ENCODE data around the gene OOSP1.
"Not testable (repeated sequence)": the region's sequence is repeated elsewhere in the genome, so short reads cannot be mapped to it uniquely, and the experiment has no call there.

Gene OOSP1, protein sequence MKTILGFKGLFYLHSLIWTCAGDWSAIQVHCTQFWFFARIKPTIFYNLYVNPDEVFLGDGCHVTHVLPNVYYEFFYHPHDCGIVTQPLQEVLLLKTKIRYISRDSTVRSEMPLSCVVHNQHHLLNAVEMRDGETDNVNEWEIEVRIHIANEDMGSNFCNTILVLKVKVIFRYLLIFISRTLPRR

GRCh38 chr11:59938132-59938531 is at the start of gene OOSP1:
TSS of gene OOSP1 (plus strand) at chr11:59938432. CDS start at chr11:59938455, 23 bp downstream.
- no peak for DNase-seq

DNA sequence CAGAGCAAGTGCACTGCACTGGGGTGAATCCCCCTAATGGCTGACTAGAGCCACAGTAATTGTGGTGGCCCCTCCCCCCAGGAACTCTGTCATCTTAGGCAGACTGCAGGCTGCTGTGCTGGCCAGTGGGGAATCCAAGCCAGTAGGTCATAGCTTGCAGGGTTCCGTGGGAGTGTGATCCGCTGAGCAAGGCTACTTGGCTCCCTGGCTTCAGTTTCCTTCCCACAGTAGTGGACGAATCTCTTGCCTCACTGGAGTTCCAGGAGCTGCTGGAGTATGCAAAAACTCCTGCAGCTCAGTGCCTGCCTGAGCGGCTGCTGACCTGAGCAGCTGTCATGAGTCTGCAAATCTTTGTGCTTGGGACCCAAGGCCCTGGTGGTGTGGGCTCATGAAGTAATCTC is 46.5 kb upstream of the OOSP1 start:
- DNase-seq: no peak

- DNase-seq: no peak
These were observed 43.6 kb upstream of the OOSP1 start for GRCh38 chr11:59894616-59895015.

DNA sequence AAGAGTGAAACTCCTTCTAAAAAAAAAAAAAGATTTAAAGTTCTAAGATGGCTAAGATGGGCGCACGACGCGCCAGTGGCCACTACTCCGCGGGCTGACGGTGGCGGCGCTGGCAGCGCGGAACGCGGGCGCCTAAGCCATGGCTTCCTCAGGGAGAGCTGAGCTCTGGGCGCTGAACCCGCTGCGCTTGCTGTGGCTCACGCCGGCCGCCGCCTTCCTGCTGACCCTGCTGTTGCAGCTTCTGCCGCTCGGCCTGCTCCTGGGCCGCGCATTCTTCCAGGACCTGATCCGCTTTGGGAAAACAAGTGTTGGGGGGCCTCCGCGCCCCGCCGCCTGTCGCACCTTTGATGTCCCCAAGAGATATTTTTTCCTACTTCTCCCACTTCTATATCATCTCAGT is 40.2 kb upstream of the OOSP1 start:
- DNase-seq: no peak

GRCh38 chr11:59898650-59899049 is 39.6 kb upstream of the OOSP1 start:
- DNase-seq: no peak

GRCh38 chr11:59899532-59899931 is 38.7 kb upstream of the OOSP1 start:
- DNase-seq: no peak

GRCh38 chr11:59900366-59901126 is 37.7 kb upstream of the OOSP1 start:
- DNase-seq: no peak

DNA sequence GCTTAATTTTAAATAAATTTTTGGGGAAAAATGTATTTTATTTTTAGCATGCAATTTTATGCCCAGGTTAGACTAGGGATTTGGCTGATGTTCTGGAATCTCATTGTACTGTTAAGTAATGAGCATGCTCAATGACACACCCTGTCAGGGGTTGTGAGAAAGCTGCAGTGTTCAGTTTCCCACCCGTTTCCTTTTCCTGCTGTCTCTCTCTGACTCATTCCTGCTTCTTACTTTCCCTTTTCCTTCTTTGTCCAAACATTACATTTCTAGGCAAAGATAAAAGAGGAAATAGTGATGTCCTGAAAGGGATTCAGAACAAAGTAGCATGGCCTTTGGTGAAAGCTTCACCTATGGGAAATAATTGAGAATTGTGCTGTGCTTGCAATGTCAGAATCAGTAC is 36.9 kb upstream of the OOSP1 start:
- no peak for DNase-seq

DNA sequence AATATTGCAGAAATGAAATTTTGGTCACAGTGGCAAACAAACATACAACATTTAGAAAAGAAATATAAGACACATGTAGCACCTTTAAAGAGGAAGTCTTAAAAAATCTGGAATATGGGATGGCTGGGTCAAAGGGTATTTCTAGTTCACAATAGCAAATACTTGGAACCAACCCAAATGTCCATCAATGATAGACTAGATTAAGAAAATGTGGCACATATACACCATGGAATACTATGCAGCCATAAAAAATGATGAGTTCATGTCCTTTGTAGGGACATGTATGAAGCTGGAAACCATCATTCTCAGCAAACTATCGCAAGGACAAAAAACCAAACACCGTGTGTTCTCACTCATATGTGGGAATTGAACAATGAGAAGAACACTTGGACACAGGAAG is 34.7 kb upstream of the OOSP1 start:
- not testable (repeated sequence) for DNase-seq

DNA sequence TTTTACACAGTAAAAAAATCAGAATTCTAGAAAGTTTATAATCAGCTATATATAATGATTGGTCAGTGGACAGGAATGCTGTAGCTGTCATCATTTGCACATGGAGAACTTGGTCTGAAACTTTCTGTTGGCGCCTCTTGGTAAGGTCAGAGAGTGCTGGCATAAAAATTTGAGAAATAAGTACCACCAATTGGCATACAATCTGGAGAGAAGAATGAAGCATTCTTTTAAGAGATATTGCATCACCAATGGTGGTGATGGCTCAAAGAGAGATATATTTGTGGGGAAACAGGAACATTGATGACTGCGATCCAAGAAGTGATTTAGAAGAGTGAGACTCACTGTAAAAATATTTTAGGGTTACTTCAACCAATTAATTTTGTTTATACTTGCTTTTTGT is 19.8 kb upstream of the OOSP1 start:
- DNase-seq: no peak

DNA sequence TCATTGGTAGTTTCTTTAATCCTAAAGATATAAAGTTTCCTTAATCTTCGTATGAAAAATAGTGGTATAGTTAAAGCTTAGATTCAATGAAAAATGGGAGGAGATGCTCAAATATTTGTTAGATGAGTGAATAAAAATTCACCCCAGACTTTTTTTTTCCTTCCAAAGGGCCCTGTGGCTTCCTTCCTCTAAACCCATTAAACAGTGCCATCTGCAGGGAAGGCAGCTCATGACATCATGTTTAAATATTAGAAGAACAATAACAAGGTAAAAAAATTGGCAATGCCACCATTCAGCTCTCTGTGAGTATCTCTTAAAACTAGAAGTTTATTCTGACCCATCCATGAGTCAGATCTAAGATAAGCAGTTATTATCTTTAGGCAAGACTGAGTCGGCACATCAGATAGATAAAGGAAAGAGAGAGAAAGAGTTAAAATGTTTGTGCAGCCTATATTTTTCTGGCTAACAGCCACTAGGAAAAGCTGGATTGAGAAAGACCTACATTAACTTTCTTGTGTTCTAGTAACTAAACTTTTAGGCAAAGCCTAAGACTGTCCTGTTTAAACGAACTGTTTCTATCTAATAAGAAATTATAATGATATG is 19.1 kb upstream of the OOSP1 start:
- no peak for DNase-seq

GRCh38 chr11:59923813-59924212 is 14.4 kb upstream of the OOSP1 start:
- no peak for DNase-seq

- DNase-seq: no peak
These were observed 6.5 kb upstream of the OOSP1 start for GRCh38 chr11:59931688-59932087.

GRCh38 chr11:59938718-59939117 is 486 bp downstream of the OOSP1 start:
- no peak for DNase-seq

DNA sequence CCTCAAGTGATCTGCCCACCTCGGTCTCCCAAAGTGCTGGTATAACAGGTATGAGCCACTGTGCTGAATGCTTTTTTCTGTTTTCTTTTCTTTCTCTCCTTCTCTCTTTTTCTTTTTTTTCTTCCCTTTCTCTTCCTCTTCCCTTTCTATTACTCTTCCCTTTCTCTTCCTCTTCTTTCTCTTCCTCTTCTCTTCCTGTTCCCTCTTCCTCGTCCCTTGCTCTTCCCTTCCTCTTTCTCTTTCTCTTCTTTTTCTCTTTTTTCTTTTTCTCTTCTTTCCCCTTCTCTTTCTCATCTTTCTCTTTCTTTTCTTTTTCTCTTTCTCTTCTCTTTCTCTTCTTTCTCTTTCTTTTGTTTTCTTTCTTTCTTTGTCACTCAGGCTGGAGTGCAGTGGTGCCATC is 1.2 kb downstream of the OOSP1 start:
- DNase-seq: no peak

DNA sequence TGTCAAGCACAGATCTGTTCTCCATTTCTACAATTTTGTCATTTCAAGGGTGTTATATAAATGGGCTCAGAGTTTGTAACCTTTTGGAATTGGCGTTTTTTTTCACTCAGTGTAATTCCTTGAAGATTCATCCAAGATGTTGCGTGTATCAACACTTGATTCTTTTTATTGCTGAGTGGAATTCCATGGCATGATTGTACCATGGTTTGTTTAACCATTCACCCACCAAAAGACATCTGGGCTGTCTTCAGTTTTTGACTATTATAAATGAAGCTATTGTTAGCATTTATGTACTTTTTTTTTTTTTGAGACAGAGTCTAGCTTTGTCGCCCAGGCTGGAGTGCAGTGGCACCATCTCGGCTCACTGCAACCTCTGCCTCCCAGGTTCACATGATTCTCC is 2.9 kb downstream of the OOSP1 start:
- DNase-seq: no peak

DNA sequence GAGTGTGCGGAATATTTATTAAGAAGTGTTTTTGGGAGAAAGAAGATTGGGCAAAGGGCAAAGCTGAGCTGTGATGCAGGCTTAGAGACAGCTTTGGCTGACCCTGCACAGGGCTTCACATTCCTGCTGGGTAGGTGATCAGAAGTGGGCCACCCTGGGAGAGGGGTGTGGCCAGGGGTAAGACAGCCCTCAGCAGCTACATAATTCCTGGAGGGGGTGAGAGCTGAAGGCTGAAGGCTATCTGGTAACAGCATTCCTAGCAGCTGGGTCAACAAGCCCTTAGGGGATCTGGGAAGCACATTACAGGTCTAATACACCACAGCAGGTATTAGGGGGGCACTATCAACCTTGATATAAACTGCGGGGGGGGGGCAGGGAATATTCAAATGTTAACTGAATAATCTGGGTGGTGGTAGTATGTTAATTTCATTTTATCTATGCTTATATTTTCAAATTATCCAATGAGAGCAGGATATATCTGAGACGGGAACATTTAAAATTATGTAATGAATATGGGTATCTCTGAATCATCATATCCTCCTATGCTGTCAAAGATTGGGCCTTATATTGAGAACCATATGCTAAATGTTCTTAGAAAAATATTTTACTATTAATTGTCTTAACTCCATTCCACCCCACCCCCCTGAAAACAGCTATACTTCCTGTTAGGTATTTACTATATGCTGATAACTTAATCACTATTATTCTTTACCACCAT is 5.9 kb downstream of the OOSP1 start:
- no peak for DNase-seq

- DNase-seq: no peak
These were observed 6.5 kb downstream of the OOSP1 start for GRCh38 chr11:59944720-59945119.

GRCh38 chr11:59953463-59954218 is 15.4 kb downstream of the OOSP1 start:
- no peak for DNase-seq

DNA sequence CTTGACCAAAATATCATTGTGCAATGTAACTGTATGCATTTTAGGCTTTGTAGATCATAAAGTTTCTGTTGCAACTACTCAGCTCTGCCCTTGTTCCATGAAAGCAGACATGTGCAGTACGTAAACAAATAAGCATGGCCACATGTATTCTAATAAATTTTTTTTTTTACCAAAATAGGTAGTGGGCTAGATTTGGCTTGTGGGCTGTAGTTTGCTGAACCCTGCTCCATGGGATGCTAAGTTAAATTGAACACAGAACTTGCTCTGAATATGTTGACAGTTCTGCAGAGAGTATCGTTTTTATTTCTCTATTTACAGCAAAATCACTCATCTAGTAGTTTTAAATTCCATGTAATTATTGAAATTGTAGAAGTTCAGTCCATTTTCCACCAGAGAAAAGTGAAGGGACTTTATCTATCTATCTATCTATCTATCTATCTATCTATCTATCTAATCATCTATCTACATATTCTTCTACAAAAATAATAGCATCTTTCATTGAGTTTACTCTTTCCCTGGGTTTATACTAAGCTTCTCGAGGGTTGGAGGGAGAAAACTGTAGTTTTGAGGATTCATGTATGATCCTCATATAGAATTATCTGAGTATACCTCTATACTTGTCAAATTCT is 16.1 kb downstream of the OOSP1 start:
- no peak for DNase-seq

DNA sequence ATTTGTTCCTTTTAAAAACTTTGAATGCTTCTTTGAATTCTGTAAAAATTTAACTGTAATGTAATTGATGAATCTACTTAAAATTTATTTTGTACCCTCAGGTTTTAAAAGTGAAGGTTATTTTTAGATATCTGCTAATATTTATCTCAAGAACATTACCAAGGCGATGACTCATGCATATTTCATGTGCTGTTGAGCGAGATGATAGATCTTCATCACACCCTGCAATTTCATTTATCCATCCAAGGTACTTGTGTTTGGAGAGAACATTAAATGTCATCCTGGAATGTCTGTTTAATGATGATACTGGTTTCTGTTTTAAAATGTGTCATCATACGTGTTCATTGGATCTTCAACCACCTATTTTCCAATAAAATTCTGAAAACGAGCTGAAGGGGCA is 18.9 kb downstream of the OOSP1 start:
- no peak for DNase-seq

All from stimulated activated naive CD4-positive, alpha-beta T cell treated with Interleukin-2 at 50 U/mL for 16 hours (primary cell).